ENCODE results near the gene SOBP. TPM values are rescaled to one million over a fixed set of nuclear protein-coding genes. Genes with fewer than 3 reads are reported as not detected.

The SOBP gene
- total and polyA plus RNA-seq, 2 donors (not counting 3 experiments of a cell fraction or from before 2014, with no cell fraction given) = 0.35 to 6.6 TPM

- dilution Hi-C loops (cut with MboI; ENCODE audit: extremely low pct_ligation_motif_present, low sequenced_read_pairs) = no loop called here
- ChIA-PET CTCF (interaction anchor here (1.0 kb wide), 1 partner anchor 9 kb away, joined by 3 read pairs; no protein-coding TSS in a partner anchor), POLR2A (no interaction called here)
These were observed 116.5 kb downstream of the SOBP start for GRCh38 chr6:107606407-107606806.

More at GRCh38 chr6:107606407-107606806, 116.5 kb downstream of the SOBP start:
- TF ChIP-seq GATA2 (IDR thresholded peaks at IDR 0.05; ENCODE audit: insufficient read depth, insufficient read length, low read depth, low read length) (no peak), EZH2 (IDR thresholded peaks at IDR 0.05; ENCODE audit: borderline replicate concordance, low read depth, low read length, severe bottlenecking) (no peak), JUN (IDR thresholded peaks at IDR 0.05; ENCODE audit: borderline replicate concordance, insufficient read depth, insufficient read length, low read depth) (no peak), FOS (IDR thresholded peaks at IDR 0.05; ENCODE audit: borderline replicate concordance, insufficient read depth, low read length) (no peak), MYC (IDR thresholded peaks at IDR 0.05; ENCODE audit: low read depth, low read length) (no peak), MAX (IDR thresholded peaks at IDR 0.05; ENCODE audit: insufficient read depth, insufficient read length) (no peak), POLR2AphosphoS5 (IDR thresholded peaks at IDR 0.05; ENCODE audit: insufficient read depth, low read depth, low read length) (no peak)
- TF ChIP-seq, protein P1, sequence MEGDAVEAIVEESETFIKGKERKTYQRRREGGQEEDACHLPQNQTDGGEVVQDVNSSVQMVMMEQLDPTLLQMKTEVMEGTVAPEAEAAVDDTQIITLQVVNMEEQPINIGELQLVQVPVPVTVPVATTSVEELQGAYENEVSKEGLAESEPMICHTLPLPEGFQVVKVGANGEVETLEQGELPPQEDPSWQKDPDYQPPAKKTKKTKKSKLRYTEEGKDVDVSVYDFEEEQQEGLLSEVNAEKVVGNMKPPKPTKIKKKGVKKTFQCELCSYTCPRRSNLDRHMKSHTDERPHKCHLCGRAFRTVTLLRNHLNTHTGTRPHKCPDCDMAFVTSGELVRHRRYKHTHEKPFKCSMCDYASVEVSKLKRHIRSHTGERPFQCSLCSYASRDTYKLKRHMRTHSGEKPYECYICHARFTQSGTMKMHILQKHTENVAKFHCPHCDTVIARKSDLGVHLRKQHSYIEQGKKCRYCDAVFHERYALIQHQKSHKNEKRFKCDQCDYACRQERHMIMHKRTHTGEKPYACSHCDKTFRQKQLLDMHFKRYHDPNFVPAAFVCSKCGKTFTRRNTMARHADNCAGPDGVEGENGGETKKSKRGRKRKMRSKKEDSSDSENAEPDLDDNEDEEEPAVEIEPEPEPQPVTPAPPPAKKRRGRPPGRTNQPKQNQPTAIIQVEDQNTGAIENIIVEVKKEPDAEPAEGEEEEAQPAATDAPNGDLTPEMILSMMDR (IDR thresholded peaks at IDR 0.05; ENCODE audit: extremely low read depth in 1 of 2, insufficient read depth in 1 of 2, low read depth in 1 of 2, low read length in 2 of 2) = no peak
- Histone ChIP-seq H3K9ac (replicated peaks; ENCODE audit: extremely low read depth, insufficient read depth, low read length) (no peak overlapping the region), H3K4me2 (ENCODE audit: insufficient read depth, low read length) (no peak overlapping the region), H3K9me3 (replicated peaks; ENCODE audit: control insufficient read depth, insufficient read depth, low read length) (no peaks in the 10 kb centered on the region), H3K27ac (ENCODE audit: insufficient read depth, low read depth, low read length) (no peak overlapping the region), H3K27me3 (ENCODE audit: control insufficient read depth in 2 of 2, insufficient read depth in 2 of 2, low read length in 2 of 2) (no peaks in the 10 kb centered on the region), H4K20me1 (replicated peaks; ENCODE audit: control insufficient read depth, extremely low read depth, insufficient read depth, low read length) (no peaks in the 10 kb centered on the region), H3K4me1 (ENCODE audit: control insufficient read depth, extremely low read depth, insufficient read depth, low read length) (peaks cover 10% of the 10 kb centered on the region), H3K36me3 (ENCODE audit: control insufficient read depth in 2 of 2, extremely low read depth in 1 of 2, insufficient read depth in 2 of 2, low read length in 2 of 2) (no peaks in the 10 kb centered on the region), H3K4me3 (replicated peaks in 1 of 3; ENCODE audit: insufficient read depth in 1 of 3, low read depth in 1 of 3, low read length in 3 of 3) (no peak overlapping the region), H2AFZ (ENCODE audit: low read depth, low read length) (no peak overlapping the region), H3K79me2 (ENCODE audit: control insufficient read depth, insufficient read depth, low read length) (no peaks in the 10 kb centered on the region), H3K9me1 (replicated peaks; ENCODE audit: control insufficient read depth, extremely low read depth, insufficient read depth, low read length) (no peaks in the 10 kb centered on the region)
- intact Hi-C loops (cut with micrococcal nuclease) = no loop called here
- DNase-seq (ENCODE audit: low read depth, low spot score) (no peak), FAIRE-seq (no peak)
- no TSS peak for BruUV-seq (replicated peaks)
